A549 (cell line): ENCODE measurements around the gene IRX6. TPM values are rescaled to one million over a fixed set of nuclear protein-coding genes. Genes with fewer than 3 reads are reported as not detected.
A peak's percentile ranks its signal among the peaks of the same experiment; 100 is the strongest.

Experiments used
- ATAC-seq, 2 experiments: fragments of 200-7000 bp in 1 of 2; fragments of >200 bp in 1 of 2; cut with Nextera tagmentation in 1 of 2; cut with Tn5 transposase in 1 of 2; 3 replicates each; pipeline versions ENCODE4 v1.8.0 to v1.9.1; 2018 to 2020; ENCODE audit warnings: mild to moderate bottlenecking in 1 of 2, moderate library complexity in 1 of 2
- CTCF ChIA-PET: fragments of 300-600 bp; sonication (Branson Sonifier 250); formaldehyde crosslinking; extraction: SDS; loops from one replicate; lab custom pipeline; 2021; ENCODE audit warnings: antibody characterized with exemption, inconsistent platforms; lab: Yijun Ruan, JAX
- POLR2A ChIA-PET: fragments of 350-600 bp; formaldehyde crosslinking; extraction: SDS; loops from one replicate; lab custom pipeline; 2021; ENCODE audit warnings: antibody characterized with exemption, inconsistent platforms; lab: Yijun Ruan, JAX
- DNase-seq, 2 experiments: peaks; one replicate each; pipeline versions ENCODE4 v3.0.0 to v3.0.0-alpha.2; 2011 to 2016; ENCODE audit warnings: low read depth in 1 of 2, low spot score in 1 of 2
- FAIRE-seq: peaks from 2 replicates; lab custom pipeline; 2011; peaks lifted over from hg19 to GRCh38; lab: Jason Lieb, UNC
- H3K27ac ChIP-seq, 2 experiments: fragments of >200 bp; sonication (Bioruptor Twin); formaldehyde crosslinking; 3 replicates each; pipeline ENCODE4 v1.5.1; 2016 to 2017
- H3K4me1 ChIP-seq: fragments of >200 bp; sonication (Bioruptor Twin); formaldehyde crosslinking; 3 replicates; pipeline ENCODE4 v1.6.1; 2016
- H3K4me2 ChIP-seq: fragments of >200 bp; sonication (Bioruptor Twin); formaldehyde crosslinking; 3 replicates; pipeline ENCODE4 v1.6.1; 2016
- H3K4me3 ChIP-seq: fragments of >200 bp; sonication (Bioruptor Twin); formaldehyde crosslinking; 3 replicates; pipeline ENCODE4 v1.5.1; 2016
- H3K9me3 ChIP-seq: fragments of >200 bp; sonication (Bioruptor Twin); formaldehyde crosslinking; 3 replicates; pipeline ENCODE4 v1.6.1; 2016
- CBX8 ChIP-seq: fragments of 200-600 bp; sonication (generic); IDR thresholded peaks from 2 replicates; pipeline ENCODE4 v1.6.1; 2016
- CHD4 ChIP-seq: fragments of 200-600 bp; sonication (generic); IDR thresholded peaks from 2 replicates; pipeline ENCODE4 v1.6.1; 2016; ENCODE audit warnings: antibody characterized with exemption, mild to moderate bottlenecking, borderline replicate concordance
- CTCF ChIP-seq: fragments of >200 bp; sonication (Bioruptor Twin); formaldehyde crosslinking; IDR thresholded peaks from 3 replicates; pipeline ENCODE4 v1.5.1; 2016
- EHF ChIP-seq: fragments of 250-450 bp; sonication (Bioruptor Pico); IDR thresholded peaks from 2 replicates; pipeline ENCODE4 v1.5.0; 2020; ENCODE audit warnings: mild to moderate bottlenecking
- EHMT2 ChIP-seq: fragments of 200-600 bp; sonication (generic); IDR thresholded peaks from 2 replicates; pipeline ENCODE4 v1.6.1; 2016; ENCODE audit warnings: antibody characterized with exemption, low read depth, mild to moderate bottlenecking, moderate library complexity
- EP300 ChIP-seq, 2 experiments: fragments of >200 bp; sonication (Bioruptor Twin); formaldehyde crosslinking; IDR thresholded peaks; 2 replicates in 1 of 2; 3 replicates in 1 of 2; pipeline ENCODE4 v1.6.1; 2016 to 2017
- FOSB ChIP-seq: fragments of 250-450 bp; sonication (Bioruptor Pico); IDR thresholded peaks from 2 replicates; pipeline ENCODE4 v1.5.0; 2020; ENCODE audit warnings: mild to moderate bottlenecking, moderate library complexity
- FOXS1 ChIP-seq: fragments of 250-450 bp; sonication (Bioruptor Pico); IDR thresholded peaks from 2 replicates; pipeline ENCODE4 v1.5.0; 2020; ENCODE audit warnings: mild to moderate bottlenecking, moderate library complexity
- HES2 ChIP-seq: fragments of >200 bp; sonication (Bioruptor Twin); formaldehyde crosslinking; IDR thresholded peaks from 2 replicates; pipeline ENCODE4 v1.6.1; 2016
- MAFK ChIP-seq: fragments of 450-650 bp; IDR thresholded peaks from 2 replicates; pipeline ENCODE4 v1.6.1; 2014; ENCODE audit not compliant: partially characterized antibody
- NPAS2 ChIP-seq: fragments of 250-450 bp; sonication (Bioruptor Pico); IDR thresholded peaks from 2 replicates; pipeline ENCODE4 v1.8.0; 2022; ENCODE audit warnings: mild to moderate bottlenecking, moderate library complexity, borderline replicate concordance
- PHF8 ChIP-seq: fragments of 200-600 bp; sonication (generic); IDR thresholded peaks from 2 replicates; pipeline ENCODE4 v1.6.1; 2016; ENCODE audit warnings: low read depth, mild to moderate bottlenecking, antibody characterized with exemption, moderate library complexity, borderline replicate concordance
- RAD21 ChIP-seq, 2 experiments: fragments of >200 bp in 1 of 2; sonication (Bioruptor Twin) in 1 of 2; formaldehyde crosslinking in 1 of 2; IDR thresholded peaks in 1 of 2; conservative IDR thresholded peaks in 1 of 2; 2 replicates in 1 of 2; 3 replicates in 1 of 2; pipeline ENCODE4 v1.6.1; 2012 to 2018; ENCODE audit warnings: inconsistent platforms in 1 of 2
- RARB ChIP-seq: fragments of 250-450 bp; sonication (Bioruptor Pico); IDR thresholded peaks from 2 replicates; pipeline ENCODE4 v1.8.0; 2021; ENCODE audit warnings: mild to moderate bottlenecking, moderate library complexity
- SMC3 ChIP-seq: fragments of >200 bp; sonication (Bioruptor Twin); formaldehyde crosslinking; IDR thresholded peaks from 3 replicates; pipeline ENCODE4 v1.6.1; 2018; ENCODE audit warnings: inconsistent platforms
- SREBF2 ChIP-seq: fragments of 450-650 bp; IDR thresholded peaks from 2 replicates; pipeline ENCODE4 v1.6.1; 2014; ENCODE audit warnings: mild to moderate bottlenecking, moderate library complexity
- USF2 ChIP-seq: fragments of 450-650 bp; IDR thresholded peaks from 2 replicates; pipeline ENCODE4 v1.6.1; 2014; ENCODE audit warnings: antibody characterized with exemption
- ZNF302 ChIP-seq: fragments of 250-450 bp; sonication (Bioruptor Pico); IDR thresholded peaks from 2 replicates; pipeline ENCODE4 v1.9.0; 2021; ENCODE audit warnings: inconsistent platforms, mild to moderate bottlenecking, moderate library complexity
- WGBS: methylation state at CpG from one replicate; pipeline ENCODE4 v1.1.6; 2017; ENCODE audit errors: missing lambda C conversion rate; 5-methylcytosine and 5-hydroxymethylcytosine counted together
- polyA plus RNA-seq, 4 experiments: library from polyadenylated mRNA; depleted of rRNA in 3 of 4; stranded (reverse); fragments of >200 nt; fragmentation: RNase III in 1 of 4; extraction: RNeasy Plus Mini Kit Qiagen cat#74134 plus additional on column Dnase treatment in 1 of 4; gene quantifications; 2 replicates in 3 of 4; 3 replicates in 1 of 4; pipeline ENCODE4 v1.2.3, GENCODE V29; 2011 to 2017
- TF ChIP-seq, protein P1 (sequence below): IDR thresholded peaks from 2 replicates; pipeline ENCODE4 v1.6.1; 2012; ENCODE audit warnings: low read depth, borderline replicate concordance
- TF ChIP-seq, protein P2 (sequence below): IDR thresholded peaks from 2 replicates; pipeline ENCODE4 v1.6.1; 2012
- TF ChIP-seq, protein P3 (sequence below): fragments of 150-350 bp; IDR thresholded peaks from 2 replicates; pipeline ENCODE4 v1.6.1; 2014; ENCODE audit warnings: low read depth, mild to moderate bottlenecking, low read length

Gene IRX6
- polyA plus RNA-seq, 2 of the 4 experiments (the other 2 are of a cell fraction) = not detected

DNA sequence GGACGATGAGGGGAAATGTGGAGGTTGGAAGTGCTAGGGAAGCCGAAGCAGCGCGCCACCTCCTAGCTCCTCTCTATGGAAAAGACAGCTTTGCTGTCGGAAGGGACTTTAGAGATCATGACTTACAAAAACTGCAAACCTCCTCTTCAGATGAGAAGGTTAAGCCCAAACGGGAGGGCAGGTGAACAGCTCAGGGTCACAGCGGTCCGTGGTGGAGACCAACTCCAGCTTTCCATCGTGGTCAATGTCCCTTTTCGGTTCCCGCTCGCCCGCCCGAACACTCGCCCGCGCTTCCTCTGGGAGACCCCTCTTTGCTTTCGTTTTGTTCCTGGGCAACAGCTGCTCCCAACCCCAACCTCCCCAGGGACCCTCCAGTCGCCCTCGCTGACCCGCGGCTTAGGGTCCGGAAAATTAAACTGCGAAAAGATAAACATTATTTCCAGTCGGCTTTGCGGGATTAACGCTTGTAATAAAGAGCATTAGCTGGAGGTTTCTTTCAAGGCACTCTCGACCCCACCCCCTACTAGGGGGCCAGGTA, 7.7 kb downstream of the IRX6 start:
- Histone ChIP-seq H3K4me1 (no peaks in the 10 kb centered on the region), H3K4me2 (no peak overlapping the region), H3K4me3 (no peak overlapping the region), H3K9me3 (no peaks in the 10 kb centered on the region), H3K27ac (no peak overlapping the region)
- DNase-seq (no peak), ATAC-seq (no peak), FAIRE-seq (no peak)
- POLR2A ChIA-PET = no interaction called here
- CTCF ChIA-PET = interaction anchor here (0.6 kb wide), 1 partner anchor 1278 kb away, joined by 6 read pairs; no protein-coding TSS in a partner anchor
- no peak for TF ChIP-seq PHF8
- TF ChIP-seq, protein P1, sequence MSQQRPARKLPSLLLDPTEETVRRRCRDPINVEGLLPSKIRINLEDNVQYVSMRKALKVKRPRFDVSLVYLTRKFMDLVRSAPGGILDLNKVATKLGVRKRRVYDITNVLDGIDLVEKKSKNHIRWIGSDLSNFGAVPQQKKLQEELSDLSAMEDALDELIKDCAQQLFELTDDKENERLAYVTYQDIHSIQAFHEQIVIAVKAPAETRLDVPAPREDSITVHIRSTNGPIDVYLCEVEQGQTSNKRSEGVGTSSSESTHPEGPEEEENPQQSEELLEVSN = no peak
- TF ChIP-seq EHMT2 = no peak
- TF ChIP-seq SREBF2 = no peak
- TF ChIP-seq CHD4 = no peak
- no peak for TF ChIP-seq FOSB (CRISPR knock-in tag)
- TF ChIP-seq SMC3 = no peak
- TF ChIP-seq ZNF302 (CRISPR knock-in tag) = no peak
- no peak for TF ChIP-seq FOXS1 (CRISPR knock-in tag)
- TF ChIP-seq HES2 = no peak
- no peak for TF ChIP-seq CTCF
- no peak for TF ChIP-seq EP300 (IDR thresholded peaks at IDR 0.05)
- TF ChIP-seq, protein P2, sequence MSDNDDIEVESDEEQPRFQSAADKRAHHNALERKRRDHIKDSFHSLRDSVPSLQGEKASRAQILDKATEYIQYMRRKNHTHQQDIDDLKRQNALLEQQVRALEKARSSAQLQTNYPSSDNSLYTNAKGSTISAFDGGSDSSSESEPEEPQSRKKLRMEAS = no peak
- TF ChIP-seq RARB (CRISPR knock-in tag) = no peak
- no peak for TF ChIP-seq EHF (CRISPR knock-in tag)
- no peak for TF ChIP-seq USF2
- TF ChIP-seq RAD21 (conservative IDR thresholded peaks at IDR 0.05 in 1 of 2, IDR thresholded peaks at IDR 0.05 in 1 of 2) = no peak
- TF ChIP-seq, protein P3, sequence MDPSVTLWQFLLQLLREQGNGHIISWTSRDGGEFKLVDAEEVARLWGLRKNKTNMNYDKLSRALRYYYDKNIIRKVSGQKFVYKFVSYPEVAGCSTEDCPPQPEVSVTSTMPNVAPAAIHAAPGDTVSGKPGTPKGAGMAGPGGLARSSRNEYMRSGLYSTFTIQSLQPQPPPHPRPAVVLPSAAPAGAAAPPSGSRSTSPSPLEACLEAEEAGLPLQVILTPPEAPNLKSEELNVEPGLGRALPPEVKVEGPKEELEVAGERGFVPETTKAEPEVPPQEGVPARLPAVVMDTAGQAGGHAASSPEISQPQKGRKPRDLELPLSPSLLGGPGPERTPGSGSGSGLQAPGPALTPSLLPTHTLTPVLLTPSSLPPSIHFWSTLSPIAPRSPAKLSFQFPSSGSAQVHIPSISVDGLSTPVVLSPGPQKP = no peak
- no peak for TF ChIP-seq CBX8
- 74% methylated on average over 28 of the region's 28 CpGs for WGBS

DNA sequence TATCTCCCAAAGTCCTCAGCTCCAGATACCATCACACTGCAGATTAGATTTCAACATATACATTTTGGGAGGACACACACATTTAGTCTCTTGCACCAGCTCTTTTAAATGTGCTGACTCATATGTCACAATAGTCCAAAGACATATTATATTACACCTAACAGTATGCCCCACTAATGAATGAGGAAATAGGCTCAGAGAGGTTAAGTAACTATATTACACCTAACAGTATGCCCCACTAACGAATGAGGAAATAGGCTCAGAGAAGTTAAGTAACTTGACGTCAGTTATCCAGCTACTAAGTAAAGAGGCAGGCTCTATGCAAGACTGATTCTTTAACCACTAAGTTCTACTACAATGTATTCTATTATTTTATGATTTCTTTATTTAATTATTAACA, 9.7 kb downstream of the IRX6 start:
- POLR2A ChIA-PET = no interaction called here
- FAIRE-seq (no peak), ATAC-seq (no peak), DNase-seq (no peak)
- no peak overlapping the region for H3K4me2 ChIP-seq
- H3K4me3 ChIP-seq = no peak overlapping the region
- no peaks in the 10 kb centered on the region; the same call in 2 of the 3 replicates for H3K9me3 ChIP-seq
- no peaks in the 10 kb centered on the region for H3K4me1 ChIP-seq
- H3K27ac ChIP-seq = no peak overlapping the region
- 58% methylated on average over 2 of the region's 2 CpGs for WGBS
- TF ChIP-seq NPAS2 (CRISPR knock-in tag) (no peak), MAFK (peak; percentile 74)
- CTCF ChIA-PET = interaction anchor here (0.6 kb wide), 1 partner anchor 39 kb away, joined by 3 read pairs; no protein-coding TSS in a partner anchor
